Heart left ventricle (tissue), 16 donors: ENCODE results near the gene HELZ. TPM values are rescaled to one million over a fixed set of nuclear protein-coding genes. Genes with fewer than 3 reads are reported as not detected.

Experiments used
- ATAC-seq, 4 donors: fragments of 200-7000 bp; cut with Tn5 transposase; one replicate each; pipeline ENCODE4 v1.9.1; 2020 to 2022; ENCODE audit warnings: moderate library complexity in 4 of 4, mild to moderate bottlenecking in 3 of 4, moderate number of reproducible peaks in 1 of 4
- DNase-seq, 5 donors: peaks; one replicate each; pipeline ENCODE4 v3.0.0-alpha.2; 2020
- H3K27ac ChIP-seq, 12 donors: fragments of 200-600 bp; sonication (generic) in 4 of 12; one replicate each; pipeline versions ENCODE4 v1.5.0 to v1.8.0; 2016 to 2022; ENCODE audit warnings: mild to moderate bottlenecking in 2 of 12
- H3K27me3 ChIP-seq, 9 donors: fragments of 200-600 bp; sonication (generic) in 2 of 9; one replicate each; pipeline versions ENCODE4 v1.5.1 to v1.8.0; 2016 to 2022; ENCODE audit warnings: mild to moderate bottlenecking in 3 of 9
- H3K36me3 ChIP-seq, 9 donors: fragments of 200-600 bp; sonication (generic) in 2 of 9; one replicate each; pipeline versions ENCODE4 v1.5.0 to v1.8.0; 2018 to 2022; ENCODE audit warnings: mild to moderate bottlenecking in 2 of 9
- H3K4me1 ChIP-seq, 12 donors: fragments of 200-600 bp; sonication (generic) in 4 of 12; one replicate each; pipeline versions ENCODE4 v1.5.0 to v1.8.0; 2016 to 2022; ENCODE audit warnings: mild to moderate bottlenecking in 3 of 12
- H3K4me3 ChIP-seq, 12 donors: fragments of 200-600 bp; sonication (generic) in 4 of 12; one replicate each; pipeline versions ENCODE4 v1.5.0 to v1.8.0; 2017 to 2022; ENCODE audit warnings: mild to moderate bottlenecking in 9 of 12, moderate library complexity in 4 of 12
- H3K9me3 ChIP-seq, 12 donors: fragments of 200-600 bp; sonication (generic) in 4 of 12; one replicate each; pipeline versions ENCODE4 v1.5.0 to v1.8.0; 2016 to 2022; ENCODE audit warnings: mild to moderate bottlenecking in 1 of 12
- CTCF ChIP-seq, 12 donors: fragments of 200-600 bp; sonication (generic) in 4 of 12; IDR thresholded peaks; one replicate each; pipeline versions ENCODE4 v1.5.0 to v1.8.0; 2018 to 2022; ENCODE audit warnings: antibody characterized with exemption in 12 of 12, mild to moderate bottlenecking in 5 of 12
- POLR2A ChIP-seq, 2 donors: fragments of 450-650 bp; IDR thresholded peaks; one replicate each; pipeline ENCODE4 v1.6.1; 2017; ENCODE audit warnings: antibody characterized with exemption in 2 of 2, mild to moderate bottlenecking in 2 of 2, moderate library complexity in 2 of 2
- WGBS, 4 donors: extraction: QIAGEN DNeasy Blood & Tissue Kit in 2 of 4; methylation state at CpG; one replicate each; pipeline versions ENCODE4 v1.1.5 to v1.1.7; 2013 to 2018; 5-methylcytosine and 5-hydroxymethylcytosine counted together
- intact Hi-C, 10 donors: fragments of 100-400 bp; cut with DNase I; formaldehyde crosslinking; loops; one replicate each; pipeline versions ENCODE4 v1.11.1 to v1.14.2; 2022
- polyA plus RNA-seq, 2 donors: library from polyadenylated mRNA; stranded (reverse); fragments of 200-250 nt; gene quantifications; one replicate each; pipeline ENCODE4 v1.2.3, GENCODE V29; 2013
- total RNA-seq, 9 donors: library from RNA; depleted of rRNA in 2 of 9; stranded (reverse); fragments of >200 nt in 2 of 9; fragmentation: NEBNext Ultra II Directional in 3 of 9; extraction: Animal tissue kit (Norgen Biotek cat#: 25700) in 3 of 9; gene quantifications; one replicate each; pipeline versions ENCODE4 v1.1.0 to v1.2.4, GENCODE V29; 2016 to 2023
- donor health status: ischemic (EF 13 %, LVEDD 7.1; RV severe dilation, severe dysfunction).
- donor health status: healthy with polysubstance abuse.
- donor health status: DM: no; HTN: yes; CAD: no.
- donor health status: DM: no; HTN: no; CAD: no.
- donor health status: ischemic (EF 25% LVEDD 6.9; RV normal size, moderate dysfunction).
- donor health status: ischemic (EF 25% LVEDD 5.7; RV mildly dilated, moderate dysfunction).
- donor health status: healthy.
- donor health status: DM: yes; HTN: yes; CAD: no.
- donor health status: ischemic (EF 35%, LVEDD 5.7; RV mildly dilated, moderate dysfunction).
- donor health status: nonischemic (EF 11% LVEDD 7.7; RV severe dilation, severe dysfunction).
- donor health status: DM: yes; HTN: yes; CAD: no.
- donor health status: PGD.
- donor health status: ischemic (EF 29% LVEDD 5.4; RV normal size, mild dysfunction).
- donor health status: nonischemic (EF 23%, LVEDD 6.1; RV moderate dilation, normal function).

The HELZ gene
- total and polyA plus RNA-seq, 11 donors = 5.1 to 48.4 (median 30.3) TPM

- DNase-seq (no peak), ATAC-seq (no peak)
- Histone ChIP-seq H3K4me3 (no peak overlapping the region), H3K36me3 (peaks cover 0 to 40% (median 27%) of the 10 kb centered on the region in 9 donors), H3K27me3 (no peaks in the 10 kb centered on the region), H3K27ac (no peak overlapping the region), H3K9me3 (no peaks in the 10 kb centered on the region), H3K4me1 (peaks cover 0 to 43% (median 14%) of the 10 kb centered on the region in 12 donors)
- WGBS, 4 donors = 94 to 95% (median 94%) methylated on average over 5 of the region's 5 CpGs
- TF ChIP-seq CTCF (IDR thresholded peaks at IDR 0.05) (no peak), POLR2A (IDR thresholded peaks at IDR 0.05) (no peak)
- intact Hi-C loops = loop anchor here in 1 of 10 donors (10.0 kb wide), 1 partner anchor 83 kb away; no protein-coding TSS in a partner anchor
Observed at GRCh38 chr17:67212231-67212630, 32.8 kb downstream of the HELZ start.

- no peak for DNase-seq
- intact Hi-C loops = loop anchor here in 1 of 10 donors (10.0 kb wide), 1 partner anchor 83 kb away; no protein-coding TSS in a partner anchor
- ATAC-seq = no peak
- Histone ChIP-seq H3K4me1 (peaks cover 0 to 38% (median 11%) of the 10 kb centered on the region in 12 donors), H3K27me3 (no peaks in the 10 kb centered on the region), H3K9me3 (no peaks in the 10 kb centered on the region), H3K4me3 (no peak overlapping the region), H3K36me3 (peaks cover 0 to 35% (median 26%) of the 10 kb centered on the region in 9 donors), H3K27ac (no peak overlapping the region)
- WGBS, 4 donors = 92 to 98% (median 93%) methylated on average over 5 of the region's 5 CpGs
- TF ChIP-seq POLR2A (IDR thresholded peaks at IDR 0.05) (no peak), CTCF (IDR thresholded peaks at IDR 0.05) (no peak)
Observed at GRCh38 chr17:67211742-67212141, 33.3 kb downstream of the HELZ start.

GRCh38 chr17:67210915-67211314, 34.1 kb downstream of the HELZ start:
- ATAC-seq (peak in 1 of 4 donors; percentile 38), DNase-seq (no peak)
- intact Hi-C loops = loop anchor here in 1 of 10 donors (10.0 kb wide), 1 partner anchor 84 kb away; no protein-coding TSS in a partner anchor
- 58 to 78% (median 68%) methylated on average over 2 of the region's 2 CpGs for WGBS, 4 donors
- no peaks in the 10 kb centered on the region for H3K27me3 ChIP-seq
- TF ChIP-seq POLR2A (IDR thresholded peaks at IDR 0.05) (no peak), CTCF (IDR thresholded peaks at IDR 0.05) (no peak)
- H3K9me3 ChIP-seq = no peaks in the 10 kb centered on the region
- H3K4me3 ChIP-seq = no peak overlapping the region
- peaks cover 0 to 27% (median 22%) of the 10 kb centered on the region in 9 donors for H3K36me3 ChIP-seq
- H3K4me1 ChIP-seq = peaks cover 0 to 30% (median 3%) of the 10 kb centered on the region in 12 donors
- no peak overlapping the region for H3K27ac ChIP-seq

GRCh38 chr17:67208232-67208631, 36.8 kb downstream of the HELZ start:
- 60 to 71% (median 62%) methylated on average over 4 of the region's 4 CpGs for WGBS, 4 donors
- no peak for DNase-seq
- intact Hi-C loops = no loop called here
- H3K27me3 ChIP-seq = no peaks in the 10 kb centered on the region
- no peak for ATAC-seq
- no peaks in the 10 kb centered on the region for H3K9me3 ChIP-seq
- TF ChIP-seq CTCF (IDR thresholded peaks at IDR 0.05) (no peak), POLR2A (IDR thresholded peaks at IDR 0.05) (no peak)
- peaks cover 0 to 18% (median 2%) of the 10 kb centered on the region in 12 donors for H3K4me1 ChIP-seq
- H3K27ac ChIP-seq = no peak overlapping the region
- H3K4me3 ChIP-seq = no peak overlapping the region
- H3K36me3 ChIP-seq = peaks cover 0 to 6% (median 4%) of the 10 kb centered on the region in 9 donors
